Measurements from ENCODE around the gene CNTN5.

The CNTN5 gene

DNA sequence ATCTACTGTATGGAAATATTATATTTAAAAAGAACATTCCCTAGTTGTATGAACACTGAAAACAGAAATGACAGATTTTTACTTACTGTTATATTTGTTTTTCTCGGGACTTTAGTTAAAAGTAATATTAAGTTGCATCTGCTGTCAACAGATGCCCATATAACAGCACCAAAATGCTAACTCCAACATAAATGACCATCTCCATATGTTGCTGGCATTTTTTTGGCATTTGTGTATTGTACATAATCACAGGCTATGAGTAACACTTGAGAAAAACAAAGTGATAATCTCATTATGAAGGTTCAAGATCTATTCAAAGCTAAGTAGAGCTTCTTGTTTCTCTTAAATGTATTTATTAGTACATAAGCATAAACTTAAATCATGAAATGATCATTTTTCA lies 172.0 kb downstream of the CNTN5 start:
- H3K4me3 ChIP-seq (replicated peaks; ENCODE audit: low read depth, low read length): no peak overlapping the region
- TF ChIP-seq, protein P1, sequence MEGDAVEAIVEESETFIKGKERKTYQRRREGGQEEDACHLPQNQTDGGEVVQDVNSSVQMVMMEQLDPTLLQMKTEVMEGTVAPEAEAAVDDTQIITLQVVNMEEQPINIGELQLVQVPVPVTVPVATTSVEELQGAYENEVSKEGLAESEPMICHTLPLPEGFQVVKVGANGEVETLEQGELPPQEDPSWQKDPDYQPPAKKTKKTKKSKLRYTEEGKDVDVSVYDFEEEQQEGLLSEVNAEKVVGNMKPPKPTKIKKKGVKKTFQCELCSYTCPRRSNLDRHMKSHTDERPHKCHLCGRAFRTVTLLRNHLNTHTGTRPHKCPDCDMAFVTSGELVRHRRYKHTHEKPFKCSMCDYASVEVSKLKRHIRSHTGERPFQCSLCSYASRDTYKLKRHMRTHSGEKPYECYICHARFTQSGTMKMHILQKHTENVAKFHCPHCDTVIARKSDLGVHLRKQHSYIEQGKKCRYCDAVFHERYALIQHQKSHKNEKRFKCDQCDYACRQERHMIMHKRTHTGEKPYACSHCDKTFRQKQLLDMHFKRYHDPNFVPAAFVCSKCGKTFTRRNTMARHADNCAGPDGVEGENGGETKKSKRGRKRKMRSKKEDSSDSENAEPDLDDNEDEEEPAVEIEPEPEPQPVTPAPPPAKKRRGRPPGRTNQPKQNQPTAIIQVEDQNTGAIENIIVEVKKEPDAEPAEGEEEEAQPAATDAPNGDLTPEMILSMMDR (IDR thresholded peaks at IDR 0.05; ENCODE audit: low read length, missing control alignments): no peak

DNA sequence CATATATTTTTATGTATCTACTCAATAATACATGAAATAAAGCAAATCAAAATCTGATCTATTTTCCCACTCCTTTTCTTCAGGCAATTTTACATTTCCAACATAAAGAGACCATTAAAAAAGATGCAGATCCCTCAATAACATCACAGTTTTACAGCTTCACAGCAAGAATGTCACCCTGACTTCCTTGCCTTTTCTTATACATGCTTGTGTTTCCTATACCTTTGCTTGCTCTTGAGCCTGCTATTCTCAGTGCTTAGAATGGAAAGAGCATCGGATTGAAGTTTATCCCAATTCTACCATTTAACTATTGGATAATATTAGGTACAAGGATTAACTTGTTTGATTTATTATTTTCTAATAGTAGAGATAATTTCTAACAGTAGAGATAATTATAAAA lies 176.7 kb downstream of the CNTN5 start:
- TF ChIP-seq, protein P1 (IDR thresholded peaks at IDR 0.05; ENCODE audit: low read length, missing control alignments): no peak
- no peak overlapping the region for H3K4me3 ChIP-seq (replicated peaks; ENCODE audit: low read depth, low read length)
- no peak for DNase-seq (ENCODE audit: low read depth)

More for the DNA sequence above, 172.0 kb downstream of the CNTN5 start:
- DNase-seq (ENCODE audit: low read depth): no peak

GRCh38 chr11:99198215-99198614 lies 177.5 kb downstream of the CNTN5 start:
- TF ChIP-seq, protein P1 (IDR thresholded peaks at IDR 0.05; ENCODE audit: low read length, missing control alignments): no peak
- H3K4me3 ChIP-seq (replicated peaks; ENCODE audit: low read depth, low read length): no peak overlapping the region
- no peak for DNase-seq (ENCODE audit: low read depth)

DNA sequence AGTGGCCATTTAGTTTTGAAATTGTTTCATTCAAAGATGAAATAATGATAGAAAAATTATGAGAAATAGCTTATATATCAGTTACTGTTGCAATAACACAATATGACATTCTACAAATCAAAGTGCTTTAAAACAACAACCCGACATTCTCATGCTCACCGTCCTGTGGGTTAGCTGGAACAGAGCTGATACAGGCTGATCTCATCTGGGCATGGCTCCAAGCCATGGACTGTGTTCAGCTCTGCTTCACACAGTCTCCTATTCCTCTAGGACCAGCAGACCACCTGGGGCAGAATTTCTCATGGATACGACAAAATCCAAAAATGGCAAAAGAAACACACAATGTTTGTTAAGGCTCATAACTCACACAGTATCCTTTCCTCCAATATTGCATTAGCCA lies 178.6 kb downstream of the CNTN5 start:
- H3K4me3 ChIP-seq (replicated peaks; ENCODE audit: low read depth, low read length): no peak overlapping the region
- TF ChIP-seq, protein P1 (IDR thresholded peaks at IDR 0.05; ENCODE audit: low read length, missing control alignments): no peak
- DNase-seq (ENCODE audit: low read depth): peak; percentile 5

DNA sequence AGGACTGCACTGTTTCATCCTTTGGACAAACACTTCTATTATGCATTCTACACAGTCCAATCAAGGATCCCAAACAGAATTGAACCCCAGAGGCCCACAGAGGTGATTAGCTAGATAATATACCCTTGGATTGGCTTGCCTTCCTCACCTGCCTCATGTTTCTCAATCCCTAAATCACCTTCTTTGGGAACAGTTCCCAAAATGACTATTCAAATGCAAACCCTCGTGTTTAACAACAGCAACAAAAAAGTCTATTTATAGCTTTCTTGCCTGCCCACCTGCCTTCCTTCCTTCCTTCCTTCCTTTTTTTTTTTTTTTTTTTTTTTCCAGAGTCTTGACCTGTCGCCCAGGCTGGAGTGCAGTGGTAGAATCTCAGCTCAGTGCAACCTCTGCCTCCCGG lies 180.0 kb downstream of the CNTN5 start:
- DNase-seq (ENCODE audit: low read depth): no peak
- H3K4me3 ChIP-seq (replicated peaks; ENCODE audit: low read depth, low read length): no peak overlapping the region
- TF ChIP-seq, protein P1 (IDR thresholded peaks at IDR 0.05; ENCODE audit: low read length, missing control alignments): no peak

- TF ChIP-seq, protein P1 (IDR thresholded peaks at IDR 0.05; ENCODE audit: low read length, missing control alignments): no peak
- no peak for DNase-seq (ENCODE audit: low read depth)
Measured at GRCh38 chr11:99208813-99209212, 188.1 kb downstream of the CNTN5 start.

GRCh38 chr11:99229544-99229943 lies 208.8 kb downstream of the CNTN5 start:
- TF ChIP-seq, protein P1 (IDR thresholded peaks at IDR 0.05; ENCODE audit: low read length, missing control alignments): no peak
- no peak overlapping the region for H3K4me3 ChIP-seq (replicated peaks; ENCODE audit: low read depth, low read length)
- DNase-seq (ENCODE audit: low read depth): no peak

More at GRCh38 chr11:99208813-99209212, 188.1 kb downstream of the CNTN5 start:
- no peak overlapping the region for H3K4me3 ChIP-seq (replicated peaks; ENCODE audit: low read depth, low read length)

All from fibroblast of pulmonary artery (primary cell).